Measurements from ENCODE around the gene ASCL5.

ASCL5 gene

GRCh38 chr1:201091256-201091655 is 35.7 kb downstream of the ASCL5 start:
- no peaks in the 10 kb centered on the region for H3K36me3 ChIP-seq (ENCODE audit: insufficient read depth, low read length)
- H3K4me2 ChIP-seq (ENCODE audit: low read length), result no peak overlapping the region
- no peak overlapping the region for H3K9ac ChIP-seq (ENCODE audit: low read depth, low read length)
- no peak overlapping the region for H3K4me3 ChIP-seq (ENCODE audit: low read length)
- peaks cover 66% of the 10 kb centered on the region for H3K27me3 ChIP-seq (ENCODE audit: control insufficient read depth, insufficient read depth, low read length)
- peaks cover 8% of the 10 kb centered on the region for H3K4me1 ChIP-seq (ENCODE audit: control insufficient read depth, insufficient read depth, low read length)
- H3K9me3 ChIP-seq (replicated peaks; ENCODE audit: low read length), result no peaks in the 10 kb centered on the region

- H3K36me3 ChIP-seq (ENCODE audit: insufficient read depth, low read length), result no peaks in the 10 kb centered on the region
- H3K4me3 ChIP-seq (ENCODE audit: low read length), result no peak overlapping the region
- no peak overlapping the region for H3K9ac ChIP-seq (ENCODE audit: low read depth, low read length)
- no peak overlapping the region for H3K4me2 ChIP-seq (ENCODE audit: low read length)
- H3K4me1 ChIP-seq (ENCODE audit: control insufficient read depth, insufficient read depth, low read length), result peaks cover under 1% of the 10 kb centered on the region
- H3K27me3 ChIP-seq (ENCODE audit: control insufficient read depth, insufficient read depth, low read length), result peaks cover 65% of the 10 kb centered on the region
- no peaks in the 10 kb centered on the region for H3K9me3 ChIP-seq (replicated peaks; ENCODE audit: low read length)
These were observed 36.4 kb downstream of the ASCL5 start for GRCh38 chr1:201090541-201090940.

GRCh38 chr1:201089596-201089995 is 37.4 kb downstream of the ASCL5 start:
- Histone ChIP-seq H3K4me2 (ENCODE audit: low read length) (no peak overlapping the region), H3K9ac (ENCODE audit: low read depth, low read length) (no peak overlapping the region), H3K9me3 (replicated peaks; ENCODE audit: low read length) (no peaks in the 10 kb centered on the region), H3K27me3 (ENCODE audit: control insufficient read depth, insufficient read depth, low read length) (peaks cover 71% of the 10 kb centered on the region), H3K4me3 (ENCODE audit: low read length) (no peak overlapping the region), H3K36me3 (ENCODE audit: insufficient read depth, low read length) (no peaks in the 10 kb centered on the region), H3K4me1 (ENCODE audit: control insufficient read depth, insufficient read depth, low read length) (no peaks in the 10 kb centered on the region)

- H3K27me3 ChIP-seq (ENCODE audit: control insufficient read depth, insufficient read depth, low read length), result peaks cover 76% of the 10 kb centered on the region
- no peak overlapping the region for H3K4me3 ChIP-seq (ENCODE audit: low read length)
- no peak overlapping the region for H3K4me2 ChIP-seq (ENCODE audit: low read length)
- no peaks in the 10 kb centered on the region for H3K36me3 ChIP-seq (ENCODE audit: insufficient read depth, low read length)
- H3K9ac ChIP-seq (ENCODE audit: low read depth, low read length), result no peak overlapping the region
- no peaks in the 10 kb centered on the region for H3K4me1 ChIP-seq (ENCODE audit: control insufficient read depth, insufficient read depth, low read length)
- H3K9me3 ChIP-seq (replicated peaks; ENCODE audit: low read length), result no peaks in the 10 kb centered on the region
These were observed 38.0 kb downstream of the ASCL5 start for GRCh38 chr1:201088901-201089525.

- no peak overlapping the region for H3K9ac ChIP-seq (ENCODE audit: low read depth, low read length)
- no peak overlapping the region for H3K4me2 ChIP-seq (ENCODE audit: low read length)
- H3K36me3 ChIP-seq (ENCODE audit: insufficient read depth, low read length), result no peaks in the 10 kb centered on the region
- peaks cover 77% of the 10 kb centered on the region for H3K27me3 ChIP-seq (ENCODE audit: control insufficient read depth, insufficient read depth, low read length)
- H3K4me1 ChIP-seq (ENCODE audit: control insufficient read depth, insufficient read depth, low read length), result no peaks in the 10 kb centered on the region
- H3K4me3 ChIP-seq (ENCODE audit: low read length), result no peak overlapping the region
- no peaks in the 10 kb centered on the region for H3K9me3 ChIP-seq (replicated peaks; ENCODE audit: low read length)
These were observed 38.6 kb downstream of the ASCL5 start for GRCh38 chr1:201088395-201088794.

GRCh38 chr1:201085902-201086735 is 40.9 kb downstream of the ASCL5 start:
- no peak overlapping the region for H3K9ac ChIP-seq (ENCODE audit: low read depth, low read length)
- no peaks in the 10 kb centered on the region for H3K9me3 ChIP-seq (replicated peaks; ENCODE audit: low read length)
- H3K27me3 ChIP-seq (ENCODE audit: control insufficient read depth, insufficient read depth, low read length), result peaks cover 69% of the 10 kb centered on the region
- no peak overlapping the region for H3K4me3 ChIP-seq (ENCODE audit: low read length)
- no peaks in the 10 kb centered on the region for H3K36me3 ChIP-seq (ENCODE audit: insufficient read depth, low read length)
- no peaks in the 10 kb centered on the region for H3K4me1 ChIP-seq (ENCODE audit: control insufficient read depth, insufficient read depth, low read length)
- H3K4me2 ChIP-seq (ENCODE audit: low read length), result no peak overlapping the region

- peaks cover 71% of the 10 kb centered on the region for H3K27me3 ChIP-seq (ENCODE audit: control insufficient read depth, insufficient read depth, low read length)
- H3K4me3 ChIP-seq (ENCODE audit: low read length), result no peak overlapping the region
- H3K9me3 ChIP-seq (replicated peaks; ENCODE audit: low read length), result no peaks in the 10 kb centered on the region
- H3K9ac ChIP-seq (ENCODE audit: low read depth, low read length), result no peak overlapping the region
- H3K36me3 ChIP-seq (ENCODE audit: insufficient read depth, low read length), result no peaks in the 10 kb centered on the region
- H3K4me2 ChIP-seq (ENCODE audit: low read length), result no peak overlapping the region
- no peaks in the 10 kb centered on the region for H3K4me1 ChIP-seq (ENCODE audit: control insufficient read depth, insufficient read depth, low read length)
These were observed 42.7 kb downstream of the ASCL5 start for GRCh38 chr1:201084295-201084694.

- H3K36me3 ChIP-seq (ENCODE audit: insufficient read depth, low read length), result no peaks in the 10 kb centered on the region
These were observed 43.2 kb downstream of the ASCL5 start for GRCh38 chr1:201083741-201084140.

GRCh38 chr1:201080135-201080534 is 46.8 kb downstream of the ASCL5 start:
- Histone ChIP-seq H3K9ac (ENCODE audit: low read depth, low read length) (no peak overlapping the region), H3K4me2 (ENCODE audit: low read length) (no peak overlapping the region), H3K4me1 (ENCODE audit: control insufficient read depth, insufficient read depth, low read length) (no peaks in the 10 kb centered on the region), H3K4me3 (ENCODE audit: low read length) (no peak overlapping the region), H3K36me3 (ENCODE audit: insufficient read depth, low read length) (no peaks in the 10 kb centered on the region), H3K9me3 (replicated peaks; ENCODE audit: low read length) (no peaks in the 10 kb centered on the region), H3K27me3 (ENCODE audit: control insufficient read depth, insufficient read depth, low read length) (peaks cover 73% of the 10 kb centered on the region)

More at GRCh38 chr1:201083741-201084140, 43.2 kb downstream of the ASCL5 start:
- Histone ChIP-seq H3K4me1 (ENCODE audit: control insufficient read depth, insufficient read depth, low read length) (no peaks in the 10 kb centered on the region), H3K4me3 (ENCODE audit: low read length) (no peak overlapping the region), H3K4me2 (ENCODE audit: low read length) (no peak overlapping the region), H3K27me3 (ENCODE audit: control insufficient read depth, insufficient read depth, low read length) (peaks cover 68% of the 10 kb centered on the region), H3K9me3 (replicated peaks; ENCODE audit: low read length) (no peaks in the 10 kb centered on the region), H3K9ac (ENCODE audit: low read depth, low read length) (no peak overlapping the region)

GRCh38 chr1:201077736-201078135 is 49.2 kb downstream of the ASCL5 start:
- Histone ChIP-seq H3K9ac (ENCODE audit: low read depth, low read length) (no peak overlapping the region), H3K27me3 (ENCODE audit: control insufficient read depth, insufficient read depth, low read length) (peaks cover 72% of the 10 kb centered on the region), H3K4me1 (ENCODE audit: control insufficient read depth, insufficient read depth, low read length) (no peaks in the 10 kb centered on the region), H3K4me3 (ENCODE audit: low read length) (no peak overlapping the region), H3K9me3 (replicated peaks; ENCODE audit: low read length) (no peaks in the 10 kb centered on the region), H3K36me3 (ENCODE audit: insufficient read depth, low read length) (no peaks in the 10 kb centered on the region), H3K4me2 (ENCODE audit: low read length) (no peak overlapping the region)

GRCh38 chr1:201077116-201077515 is 49.9 kb downstream of the ASCL5 start:
- Histone ChIP-seq H3K9ac (ENCODE audit: low read depth, low read length) (no peak overlapping the region), H3K36me3 (ENCODE audit: insufficient read depth, low read length) (no peaks in the 10 kb centered on the region), H3K4me3 (ENCODE audit: low read length) (no peak overlapping the region), H3K4me2 (ENCODE audit: low read length) (no peak overlapping the region), H3K4me1 (ENCODE audit: control insufficient read depth, insufficient read depth, low read length) (no peaks in the 10 kb centered on the region), H3K27me3 (ENCODE audit: control insufficient read depth, insufficient read depth, low read length) (peaks cover 69% of the 10 kb centered on the region), H3K9me3 (replicated peaks; ENCODE audit: low read length) (no peaks in the 10 kb centered on the region)

GRCh38 chr1:201076092-201076491 is 50.9 kb downstream of the ASCL5 start:
- Histone ChIP-seq H3K4me3 (ENCODE audit: low read length) (no peak overlapping the region), H3K27me3 (ENCODE audit: control insufficient read depth, insufficient read depth, low read length) (peaks cover 78% of the 10 kb centered on the region), H3K36me3 (ENCODE audit: insufficient read depth, low read length) (no peaks in the 10 kb centered on the region), H3K4me2 (ENCODE audit: low read length) (no peak overlapping the region), H3K4me1 (ENCODE audit: control insufficient read depth, insufficient read depth, low read length) (no peaks in the 10 kb centered on the region), H3K9me3 (replicated peaks; ENCODE audit: low read length) (no peaks in the 10 kb centered on the region), H3K9ac (ENCODE audit: low read depth, low read length) (no peak overlapping the region)

Data from skeletal muscle satellite cell (primary cell).